PC-3 (cell line): Measurements from ENCODE around the gene ATPAF1.

Experiments
- CTCF ChIP-seq: fragments of 300-600 bp; sonication (generic); conservative IDR thresholded peaks from 2 replicates; pipeline ENCODE4 v1.5.1; 2017; ENCODE audit warnings: antibody characterized with exemption, low read depth, mild to moderate bottlenecking, low read length
- EZH2 ChIP-seq: fragments of 300-600 bp; sonication (generic); IDR thresholded peaks from one replicate; pipeline ENCODE4 v1.6.1; 2017; ENCODE audit warnings: antibody characterized with exemption, mild to moderate bottlenecking, low read length; ENCODE audit not compliant: unreplicated experiment

GRCh38 chr1:46585312-46585938 is 82.7 kb downstream of the ATPAF1 start:
- TF ChIP-seq CTCF (no peak), EZH2 (no peak)
